AG09309 (cell line): ENCODE data around the gene TBC1D23.
"Not testable (repeated sequence)": the region's sequence is repeated elsewhere in the genome, so short reads cannot be mapped to it uniquely, and the experiment has no call there.

Experiments used
- DNase-seq: peaks from one replicate; pipeline ENCODE4 v3.0.0-alpha.2; 2010; ENCODE audit warnings: low read depth
- H3K4me3 ChIP-seq: 2 replicates; pipeline ENCODE4 v1.5.1; 2011; ENCODE audit warnings: mild to moderate bottlenecking, low read depth, low read length, moderate library complexity; ENCODE audit not compliant: control insufficient read depth
- TF ChIP-seq, protein P1 (sequence below): IDR thresholded peaks from 2 replicates; pipeline ENCODE4 v1.5.1; 2011; ENCODE audit warnings: mild to moderate bottlenecking, low read depth, low read length, inconsistent platforms; ENCODE audit not compliant: insufficient read depth, control insufficient read depth; ENCODE audit errors: missing control alignments

TBC1D23 gene

GRCh38 chr3:100238599-100238998 lies 22.2 kb upstream of the TBC1D23 start:
- no peak for DNase-seq
- H3K4me3 ChIP-seq, result no peak overlapping the region
- TF ChIP-seq, protein P1, sequence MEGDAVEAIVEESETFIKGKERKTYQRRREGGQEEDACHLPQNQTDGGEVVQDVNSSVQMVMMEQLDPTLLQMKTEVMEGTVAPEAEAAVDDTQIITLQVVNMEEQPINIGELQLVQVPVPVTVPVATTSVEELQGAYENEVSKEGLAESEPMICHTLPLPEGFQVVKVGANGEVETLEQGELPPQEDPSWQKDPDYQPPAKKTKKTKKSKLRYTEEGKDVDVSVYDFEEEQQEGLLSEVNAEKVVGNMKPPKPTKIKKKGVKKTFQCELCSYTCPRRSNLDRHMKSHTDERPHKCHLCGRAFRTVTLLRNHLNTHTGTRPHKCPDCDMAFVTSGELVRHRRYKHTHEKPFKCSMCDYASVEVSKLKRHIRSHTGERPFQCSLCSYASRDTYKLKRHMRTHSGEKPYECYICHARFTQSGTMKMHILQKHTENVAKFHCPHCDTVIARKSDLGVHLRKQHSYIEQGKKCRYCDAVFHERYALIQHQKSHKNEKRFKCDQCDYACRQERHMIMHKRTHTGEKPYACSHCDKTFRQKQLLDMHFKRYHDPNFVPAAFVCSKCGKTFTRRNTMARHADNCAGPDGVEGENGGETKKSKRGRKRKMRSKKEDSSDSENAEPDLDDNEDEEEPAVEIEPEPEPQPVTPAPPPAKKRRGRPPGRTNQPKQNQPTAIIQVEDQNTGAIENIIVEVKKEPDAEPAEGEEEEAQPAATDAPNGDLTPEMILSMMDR, result no peak

DNA sequence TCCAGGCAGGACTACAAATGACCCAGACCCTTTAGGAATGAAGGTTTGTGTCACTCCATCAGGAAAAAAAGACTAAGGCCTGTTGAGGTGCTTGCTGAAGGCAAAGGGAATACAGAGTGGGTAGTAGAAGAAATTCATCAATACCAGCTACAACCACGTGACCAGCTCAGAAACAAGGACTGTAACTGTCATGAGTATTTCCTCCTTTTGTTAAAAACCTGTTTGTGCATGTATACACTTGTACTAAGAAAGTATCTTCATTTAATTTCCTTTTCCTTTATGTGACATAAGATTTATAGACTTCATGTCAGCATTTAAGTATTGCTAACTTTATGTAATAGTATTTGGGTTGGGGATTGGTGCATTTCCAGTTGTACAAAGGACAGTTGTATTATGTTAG lies 18.3 kb upstream of the TBC1D23 start:
- not testable (repeated sequence) for H3K4me3 ChIP-seq, DNase-seq

DNA sequence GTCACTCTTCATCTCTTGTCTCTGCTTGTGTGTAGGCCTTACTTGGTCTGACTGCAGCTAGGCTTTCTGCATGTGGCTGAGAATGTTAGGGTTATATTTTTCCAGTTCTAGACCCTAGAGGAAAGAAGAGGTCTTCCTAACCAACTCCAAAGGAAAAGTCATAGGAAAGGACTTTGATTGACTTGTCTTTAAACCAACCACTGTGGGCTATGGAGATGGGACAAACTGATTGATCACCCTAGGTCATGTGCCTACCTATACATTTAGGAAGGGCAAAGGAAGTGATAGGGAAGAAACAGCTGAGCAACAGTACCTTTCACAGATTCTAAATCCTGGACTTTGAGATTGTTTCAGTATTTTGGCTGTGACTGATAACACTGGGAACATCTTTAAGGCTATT lies 16.5 kb upstream of the TBC1D23 start:
- TF ChIP-seq, protein P1, result no peak
- H3K4me3 ChIP-seq, result no peak overlapping the region
- DNase-seq, result no peak

- DNase-seq, result no peak
- TF ChIP-seq, protein P1, result no peak
- no peak overlapping the region for H3K4me3 ChIP-seq
Observed at GRCh38 chr3:100245136-100245535, 15.7 kb upstream of the TBC1D23 start.

- DNase-seq, result no peak
- TF ChIP-seq, protein P1, result no peak
- H3K4me3 ChIP-seq, result no peak overlapping the region
Observed at GRCh38 chr3:100245927-100246326, 14.9 kb upstream of the TBC1D23 start.

GRCh38 chr3:100246999-100247398 lies 13.8 kb upstream of the TBC1D23 start:
- TF ChIP-seq, protein P1, result no peak
- no peak for DNase-seq

DNA sequence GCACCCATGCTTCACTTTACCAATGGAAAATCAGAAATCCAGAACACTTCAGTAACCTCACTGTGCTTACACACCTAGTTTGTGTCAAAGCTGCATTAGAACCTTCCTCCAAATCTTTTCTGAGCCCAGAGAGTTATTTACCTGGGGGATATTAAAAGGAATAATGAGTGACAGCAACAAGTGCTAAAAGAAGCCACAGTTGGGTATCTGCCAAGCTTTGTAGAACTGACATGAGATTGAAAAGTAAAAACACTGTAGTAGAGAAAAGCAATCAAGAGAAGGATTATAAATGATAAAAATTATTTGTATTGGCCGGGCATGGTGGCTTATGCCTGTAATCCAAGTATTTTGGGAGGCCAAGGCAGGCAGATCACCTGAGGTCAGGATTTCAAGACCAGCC lies 8.8 kb upstream of the TBC1D23 start:
- no peak for DNase-seq
- TF ChIP-seq, protein P1, result no peak
- no peak overlapping the region for H3K4me3 ChIP-seq

More at GRCh38 chr3:100246999-100247398, 13.8 kb upstream of the TBC1D23 start:
- no peak overlapping the region for H3K4me3 ChIP-seq
